HCT116 (cell line): ENCODE results near the gene MYH6. TPM values are rescaled to one million over a fixed set of nuclear protein-coding genes. Genes with fewer than 3 reads are reported as not detected.

Experiments used
- ATAC-seq: fragments of 200-7000 bp; cut with Tn5 transposase; 2 replicates; pipeline ENCODE4 v1.9.1; 2020; ENCODE audit warnings: mild to moderate bottlenecking, moderate library complexity
- BruUV-seq: library from RNA; stranded (reverse); fragments of 400-500 nt; replicated peaks from 2 replicates; lab custom pipeline; 2021; lab: Mats Ljungman, UMichigan
- CTCF ChIA-PET: fragments of 300-600 bp; sonication (Branson Sonifier 250); formaldehyde crosslinking; loops from one replicate; lab custom pipeline; 2021; ENCODE audit warnings: antibody characterized with exemption; lab: Charles Lee
- POLR2A ChIA-PET: fragments of 300-600, 350-600 bp; sonication (Branson Sonifier 250); formaldehyde crosslinking; loops from one replicate; lab custom pipeline; 2021; ENCODE audit warnings: antibody characterized with exemption; lab: Charles Lee
- RAD21 ChIA-PET, 2 experiments: fragments of 300-600 bp; sonication (Branson Sonifier 250); formaldehyde crosslinking; loops; one replicate each; lab custom pipeline; 2023; ENCODE audit warnings: low total read pairs in 2 of 2; ENCODE audit not compliant: uncharacterized antibody in 2 of 2, unreplicated experiment in 2 of 2, low non-redundant PET in 1 of 2; lab: Charles Lee
- DNase-seq: peaks from one replicate; pipeline ENCODE4 v3.0.0-alpha.2; 2010; ENCODE audit warnings: low read depth, low spot score
- H2AFZ ChIP-seq: fragments of 200-600 bp; shearing (Covaris generic), sonication (generic); 2 replicates; pipeline ENCODE4 v1.6.1; 2017; ENCODE audit warnings: low read depth, mixed run types, mixed read lengths, antibody characterized with exemption, low read length; ENCODE audit not compliant: poor library complexity, severe bottlenecking
- H3K27ac ChIP-seq: 2 replicates; pipeline ENCODE4 v1.5.1; 2012; ENCODE audit warnings: low read depth, low read length
- H3K27me3 ChIP-seq: fragments of 200-600 bp; sonication (generic); 2 replicates; pipeline ENCODE4 v1.6.1; 2016; ENCODE audit warnings: mixed run types, low read length, mixed read lengths; ENCODE audit not compliant: insufficient read depth
- H3K36me3 ChIP-seq, 2 experiments: fragments of 200-500 bp in 1 of 2; fragments of 200-600 bp in 1 of 2; sonication (Bioruptor generic) in 1 of 2; sonication (generic) in 1 of 2; 2 replicates each; pipeline versions ENCODE4 v1.5.1 to v1.6.1; 2014 to 2016; ENCODE audit warnings: low read length in 2 of 2, inconsistent platforms in 1 of 2, mixed read lengths in 1 of 2, mixed run types in 1 of 2; ENCODE audit not compliant: insufficient read depth in 2 of 2, control insufficient read depth in 1 of 2
- H3K4me1 ChIP-seq, 2 experiments: fragments of 200-600 bp in 1 of 2; sonication (generic) in 1 of 2; 2 replicates each; pipeline versions ENCODE4 v1.5.1 to v1.6.1; 2012 to 2017; ENCODE audit warnings: low read length in 2 of 2, inconsistent platforms in 1 of 2, mild to moderate bottlenecking in 1 of 2, mixed read lengths in 1 of 2, mixed run types in 1 of 2, moderate library complexity in 1 of 2; ENCODE audit not compliant: insufficient read depth in 2 of 2, control insufficient read depth in 1 of 2
- H3K4me2 ChIP-seq: fragments of 200-600 bp; sonication (generic); 2 replicates; pipeline ENCODE4 v1.6.1; 2017; ENCODE audit warnings: mixed run types, low read length, mixed read lengths
- H3K4me3 ChIP-seq, 2 experiments: fragments of 200-600 bp in 1 of 2; sonication (generic) in 1 of 2; replicated peaks in 1 of 2; 2 replicates each; pipeline ENCODE4 v1.5.1; 2011 to 2016; ENCODE audit warnings: low read length in 2 of 2, control low read depth in 1 of 2, low read depth in 1 of 2, mild to moderate bottlenecking in 1 of 2, mixed read lengths in 1 of 2, mixed run types in 1 of 2
- H3K79me2 ChIP-seq: fragments of 200-600 bp; sonication (generic); 2 replicates; pipeline ENCODE4 v1.6.1; 2017; ENCODE audit warnings: mild to moderate bottlenecking, mixed run types, low read length, moderate library complexity, mixed read lengths; ENCODE audit not compliant: insufficient read depth
- H3K9ac ChIP-seq: fragments of 200-600 bp; sonication (generic); 2 replicates; pipeline ENCODE4 v1.6.1; 2016; ENCODE audit warnings: low read length, mixed read lengths
- H3K9me2 ChIP-seq: fragments of 200-600 bp; sonication (generic), shearing (Covaris generic); 2 replicates; pipeline ENCODE4 v1.6.1; 2017; ENCODE audit warnings: mixed run types, mild to moderate bottlenecking, moderate library complexity; ENCODE audit not compliant: insufficient read depth
- H3K9me3 ChIP-seq, 2 experiments: fragments of 200-500 bp in 1 of 2; fragments of 200-600 bp in 1 of 2; sonication (Bioruptor generic) in 1 of 2; sonication (generic) in 1 of 2; 2 replicates each; pipeline ENCODE4 v1.6.1; 2014 to 2017; ENCODE audit warnings: low read length in 2 of 2, mixed read lengths in 2 of 2, inconsistent platforms in 1 of 2, low read depth in 1 of 2, mild to moderate bottlenecking in 1 of 2, mixed run types in 1 of 2, moderate library complexity in 1 of 2; ENCODE audit not compliant: control insufficient read depth in 1 of 2, insufficient read depth in 1 of 2
- H4K20me1 ChIP-seq: fragments of 200-600 bp; sonication (generic), shearing (Covaris generic); 2 replicates; pipeline ENCODE4 v1.6.1; 2017; ENCODE audit warnings: mixed run types, mild to moderate bottlenecking, moderate library complexity; ENCODE audit not compliant: insufficient read depth
- CBX3 ChIP-seq: IDR thresholded peaks from 2 replicates; pipeline ENCODE4 v1.6.1; 2012; ENCODE audit warnings: low read depth
- CTCF ChIP-seq, 3 experiments: fragments of 200-600 bp in 1 of 3; sonication (generic) in 1 of 3; IDR thresholded peaks in 2 of 3; conservative IDR thresholded peaks in 1 of 3; 2 replicates each; pipeline ENCODE4 v1.5.1; 2012 to 2017; ENCODE audit warnings: low read depth in 2 of 3, low read length in 2 of 3, antibody characterized with exemption in 1 of 3, borderline replicate concordance in 1 of 3, control low read depth in 1 of 3, mild to moderate bottlenecking in 1 of 3, mixed read lengths in 1 of 3, mixed run types in 1 of 3, moderate library complexity in 1 of 3; ENCODE audit not compliant: insufficient read depth in 1 of 3
- EGR1 ChIP-seq: IDR thresholded peaks from 2 replicates; pipeline ENCODE4 v1.6.1; 2012; ENCODE audit warnings: low read depth
- EZH2 ChIP-seq: fragments of 200-600 bp; sonication (generic); IDR thresholded peaks from 2 replicates; pipeline ENCODE4 v1.6.1; 2017; ENCODE audit warnings: antibody characterized with exemption, mixed run types
- JUND ChIP-seq: IDR thresholded peaks from 2 replicates; pipeline ENCODE4 v1.6.1; 2012
- POLR2AphosphoS5 ChIP-seq: IDR thresholded peaks from 2 replicates; pipeline ENCODE4 v1.6.1; 2011; ENCODE audit warnings: mild to moderate bottlenecking, low read depth, low read length, moderate library complexity
- REST ChIP-seq: IDR thresholded peaks from 2 replicates; pipeline ENCODE4 v1.6.1; 2012; ENCODE audit warnings: low read depth
- SRF ChIP-seq: IDR thresholded peaks from 2 replicates; pipeline ENCODE4 v1.6.1; 2012; ENCODE audit warnings: low read depth
- TCF7L2 ChIP-seq: IDR thresholded peaks from 2 replicates; pipeline ENCODE4 v1.7.0; 2011; ENCODE audit warnings: borderline replicate concordance, inconsistent platforms; ENCODE audit not compliant: insufficient read depth, insufficient read length; ENCODE audit errors: extremely low read depth
- ZBTB33 ChIP-seq: IDR thresholded peaks from 2 replicates; pipeline ENCODE4 v1.6.1; 2011; ENCODE audit warnings: mild to moderate bottlenecking, low read length, moderate library complexity; ENCODE audit not compliant: insufficient replicate concordance; ENCODE audit errors: extremely low read depth
- ZNF274 ChIP-seq: fragments of 200-500 bp; sonication (Bioruptor generic); IDR thresholded peaks from 2 replicates; pipeline ENCODE4 v1.6.1; 2014; ENCODE audit warnings: mild to moderate bottlenecking, low read depth, low read length, inconsistent platforms
- intact Hi-C: fragments of 100-400 bp; cut with micrococcal nuclease; formaldehyde crosslinking; loops from 2 replicates; pipeline ENCODE4 v1.10.0; 2022
- total RNA-seq: library from RNA; stranded (reverse); gene quantifications from one replicate; pipeline ENCODE4 v1.2.1, GENCODE V29; 2021; ENCODE audit not compliant: unreplicated experiment
- TF ChIP-seq, protein P1 (sequence below): IDR thresholded peaks from 2 replicates; pipeline ENCODE4 v1.6.1; 2012

The MYH6 gene
- total RNA-seq, 1 experiment from 2014 or later = not detected

GRCh38 chr14:23375527-23376251, 32.4 kb downstream of the MYH6 start:
- CTCF ChIA-PET = no interaction called here

More at GRCh38 chr14:23375527-23376251, 32.4 kb downstream of the MYH6 start:
- no peak overlapping the region for H3K4me3 ChIP-seq
- ChIA-PET RAD21 (no interaction called here), POLR2A (no interaction called here)
- H3K9me3 ChIP-seq = no peaks in the 10 kb centered on the region
- H3K4me2 ChIP-seq = no peak overlapping the region
- H2AFZ ChIP-seq = no peak overlapping the region
- DNase-seq = no peak
- TF ChIP-seq SRF (no peak), EZH2 (no peak), ZBTB33 (no peak), TCF7L2 (no peak), CBX3 (no peak), EGR1 (no peak), REST (no peak), JUND (no peak), POLR2AphosphoS5 (no peak), ZNF274 (no peak), CTCF (IDR thresholded peaks at IDR 0.05 in 2 of 3, conservative IDR thresholded peaks at IDR 0.05 in 1 of 3; ENCODE audit: borderline replicate concordance in 1 of 3, insufficient read depth in 1 of 3, low read depth in 2 of 3, low read length in 2 of 3) (no peak)
- TF ChIP-seq, protein P1, sequence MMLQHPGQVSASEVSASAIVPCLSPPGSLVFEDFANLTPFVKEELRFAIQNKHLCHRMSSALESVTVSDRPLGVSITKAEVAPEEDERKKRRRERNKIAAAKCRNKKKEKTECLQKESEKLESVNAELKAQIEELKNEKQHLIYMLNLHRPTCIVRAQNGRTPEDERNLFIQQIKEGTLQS = no peak
- H3K79me2 ChIP-seq = no peaks in the 10 kb centered on the region
- no peaks in the 10 kb centered on the region for H3K36me3 ChIP-seq
- ATAC-seq = no peak
- 0 out of 2 replicates have a peak, but pooled peaks cover 5% of the 10 kb centered on the region for H3K27me3 ChIP-seq
- no peak overlapping the region for H3K27ac ChIP-seq
- intact Hi-C loops = no loop called here
- no TSS peak for BruUV-seq
- H4K20me1 ChIP-seq = no peaks in the 10 kb centered on the region
- no peak overlapping the region for H3K9ac ChIP-seq
- no peaks in the 10 kb centered on the region for H3K4me1 ChIP-seq
- H3K9me2 ChIP-seq = no peaks in the 10 kb centered on the region
